GM23338 (cell line): ENCODE data around the gene TNFRSF8. TPM values are rescaled to one million over a fixed set of nuclear protein-coding genes. Genes with fewer than 3 reads are reported as not detected.

ENCODE experiments used
- ATAC-seq: fragments of 200-7000 bp; cut with Tn5 transposase; 3 replicates; pipeline ENCODE4 v1.9.1; 2020
- DNase-seq: peaks from one replicate; pipeline ENCODE4 v3.0.0-alpha.2; 2015; ENCODE audit warnings: low spot score
- H2AFZ ChIP-seq: fragments of 200-600 bp; sonication (generic); 2 replicates; pipeline ENCODE4 v1.8.0; 2016; ENCODE audit warnings: antibody characterized with exemption, mild to moderate bottlenecking, moderate library complexity
- H3F3A ChIP-seq: fragments of 200-600 bp; sonication (generic); replicated peaks from 2 replicates; pipeline ENCODE4 v1.8.0; 2017; ENCODE audit warnings: antibody characterized with exemption, mixed run types, low read depth
- H3K27ac ChIP-seq: fragments of 200-600 bp; sonication (generic); 2 replicates; pipeline ENCODE4 v1.6.1; 2016; ENCODE audit warnings: low read depth
- H3K27me3 ChIP-seq: fragments of 200-600 bp; sonication (generic); 2 replicates; pipeline ENCODE4 v1.8.0; 2016; ENCODE audit warnings: mild to moderate bottlenecking, mixed run types, moderate library complexity; ENCODE audit not compliant: insufficient read depth
- H3K36me3 ChIP-seq: fragments of 200-600 bp; sonication (generic); 2 replicates; pipeline ENCODE4 v1.8.0; 2016; ENCODE audit warnings: mild to moderate bottlenecking; ENCODE audit not compliant: insufficient read depth
- H3K4me1 ChIP-seq: fragments of 200-600 bp; sonication (generic); 2 replicates; pipeline ENCODE4 v1.8.0; 2016; ENCODE audit warnings: mild to moderate bottlenecking, moderate library complexity; ENCODE audit not compliant: insufficient read depth
- H3K4me2 ChIP-seq: fragments of 200-600 bp; sonication (generic); 2 replicates; pipeline ENCODE4 v1.7.1; 2017; ENCODE audit warnings: mixed run types
- H3K4me3 ChIP-seq: fragments of 200-600 bp; sonication (generic); 2 replicates; pipeline ENCODE4 v1.6.1; 2016; ENCODE audit warnings: mixed run types
- H3K79me2 ChIP-seq: fragments of 200-600 bp; sonication (generic); replicated peaks from 2 replicates; pipeline ENCODE4 v1.8.0; 2017; ENCODE audit warnings: mild to moderate bottlenecking; ENCODE audit not compliant: insufficient read depth
- H3K9me2 ChIP-seq: fragments of 200-600 bp; sonication (generic); 2 replicates; pipeline ENCODE4 v1.8.0; 2017; ENCODE audit not compliant: insufficient read depth
- H4K20me1 ChIP-seq: fragments of 200-600 bp; sonication (generic); replicated peaks from 2 replicates; pipeline ENCODE4 v1.8.0; 2017; ENCODE audit warnings: mild to moderate bottlenecking; ENCODE audit not compliant: insufficient read depth
- H3K27ac Mint-ChIP-seq: 2 replicates; pipeline ENCODE4 v1.8.0; 2020; ENCODE audit warnings: inconsistent platforms, mild to moderate bottlenecking, moderate library complexity, mixed read lengths
- H3K27me3 Mint-ChIP-seq: 3 replicates; pipeline ENCODE4 v1.8.0; 2022; ENCODE audit warnings: low read depth, mild to moderate bottlenecking, moderate library complexity, mixed read lengths, inconsistent platforms; ENCODE audit not compliant: insufficient read depth, poor library complexity
- H3K36me3 Mint-ChIP-seq: 3 replicates; pipeline ENCODE4 v1.8.0; 2021; ENCODE audit warnings: low read depth, mild to moderate bottlenecking, inconsistent platforms, moderate library complexity, mixed read lengths
- H3K4me1 Mint-ChIP-seq: 3 replicates; pipeline ENCODE4 v1.8.0; 2020; ENCODE audit warnings: mild to moderate bottlenecking, inconsistent platforms, mixed read lengths
- H3K4me3 Mint-ChIP-seq: 3 replicates; pipeline ENCODE4 v1.8.0; 2021; ENCODE audit warnings: moderate library complexity, mild to moderate bottlenecking, inconsistent platforms, mixed read lengths
- H3K9me3 Mint-ChIP-seq: 3 replicates; pipeline ENCODE4 v1.8.0; 2020; ENCODE audit warnings: moderate library complexity, mild to moderate bottlenecking, inconsistent platforms, mixed read lengths
- CREB1 ChIP-seq: fragments of 250-450 bp; sonication (Bioruptor Pico); IDR thresholded peaks from 2 replicates; pipeline ENCODE4 v1.5.0; 2020; ENCODE audit warnings: low read depth, mild to moderate bottlenecking, moderate library complexity
- EZH2 ChIP-seq: fragments of 200-600 bp; sonication (generic); IDR thresholded peaks from one replicate; pipeline ENCODE4 v1.8.0; 2017; ENCODE audit warnings: antibody characterized with exemption, mild to moderate bottlenecking, low read depth; ENCODE audit not compliant: unreplicated experiment
- EZH2phosphoT487 ChIP-seq: fragments of 200-600 bp; sonication (generic); IDR thresholded peaks from one replicate; pipeline ENCODE4 v1.8.1; 2018; ENCODE audit warnings: antibody characterized with exemption; ENCODE audit not compliant: unreplicated experiment
- JUNB ChIP-seq: IDR thresholded peaks from one replicate; pipeline ENCODE4 v1.6.1; 2016; ENCODE audit warnings: antibody characterized with exemption; ENCODE audit not compliant: unreplicated experiment
- NANOG ChIP-seq: IDR thresholded peaks from 2 replicates; pipeline ENCODE4 v1.6.1; 2016; ENCODE audit warnings: antibody characterized with exemption, borderline replicate concordance
- POLR2AphosphoS5 ChIP-seq: IDR thresholded peaks from 2 replicates; pipeline ENCODE4 v1.6.1; 2016; ENCODE audit warnings: antibody characterized with exemption, low read depth
- STAT1 ChIP-seq: IDR thresholded peaks from one replicate; pipeline ENCODE4 v1.6.1; 2016; ENCODE audit warnings: antibody characterized with exemption; ENCODE audit not compliant: unreplicated experiment
- ZNF114 ChIP-seq: fragments of 250-450 bp; sonication (Bioruptor Pico); IDR thresholded peaks from 2 replicates; pipeline ENCODE4 v1.5.0; 2020; ENCODE audit warnings: mild to moderate bottlenecking, moderate library complexity
- ZNF331 ChIP-seq: fragments of 250-450 bp; sonication (Bioruptor Pico); IDR thresholded peaks from 2 replicates; pipeline ENCODE4 v1.5.0; 2020; ENCODE audit warnings: low read depth, mild to moderate bottlenecking, moderate library complexity
- polyA plus RNA-seq: library from polyadenylated mRNA; unstranded; fragments of >200 nt; fragmentation: Nextera tagmentation; extraction: Ambion mirVana; gene quantifications from 2 replicates; pipeline ENCODE4 v1.2.1, GENCODE V29; 2016
- total RNA-seq: library from RNA; depleted of rRNA; stranded (reverse); fragments of >200 nt; shearing (Covaris generic); gene quantifications from 2 replicates; pipeline ENCODE4 v1.2.3, GENCODE V29; 2014
- TF ChIP-seq, protein P1 (sequence below): IDR thresholded peaks from 2 replicates; pipeline ENCODE4 v1.6.1; 2016; ENCODE audit warnings: antibody characterized with exemption
- TF ChIP-seq, protein P2 (sequence below): fragments of 250-450 bp; sonication (Bioruptor Pico); IDR thresholded peaks from 2 replicates; pipeline ENCODE4 v1.5.0; 2020; ENCODE audit warnings: mild to moderate bottlenecking, moderate library complexity
- TF ChIP-seq, protein P3 (sequence below): IDR thresholded peaks from one replicate; pipeline ENCODE4 v1.6.1; 2018; ENCODE audit warnings: antibody characterized with exemption; ENCODE audit not compliant: unreplicated experiment
- TF ChIP-seq, protein P4 (sequence below), 2 experiments: fragments of 200-600 bp in 1 of 2; sonication (generic) in 1 of 2; conservative IDR thresholded peaks; 2 replicates each; pipeline versions ENCODE4 v1.5.1 to v1.6.1; 2016 to 2017; ENCODE audit warnings: antibody characterized with exemption in 2 of 2, low read depth in 2 of 2, mild to moderate bottlenecking in 2 of 2, moderate library complexity in 1 of 2

Gene TNFRSF8
- total and polyA plus RNA-seq, 2 experiments from 2014 or later: 11.7 to 28.2 TPM

DNA sequence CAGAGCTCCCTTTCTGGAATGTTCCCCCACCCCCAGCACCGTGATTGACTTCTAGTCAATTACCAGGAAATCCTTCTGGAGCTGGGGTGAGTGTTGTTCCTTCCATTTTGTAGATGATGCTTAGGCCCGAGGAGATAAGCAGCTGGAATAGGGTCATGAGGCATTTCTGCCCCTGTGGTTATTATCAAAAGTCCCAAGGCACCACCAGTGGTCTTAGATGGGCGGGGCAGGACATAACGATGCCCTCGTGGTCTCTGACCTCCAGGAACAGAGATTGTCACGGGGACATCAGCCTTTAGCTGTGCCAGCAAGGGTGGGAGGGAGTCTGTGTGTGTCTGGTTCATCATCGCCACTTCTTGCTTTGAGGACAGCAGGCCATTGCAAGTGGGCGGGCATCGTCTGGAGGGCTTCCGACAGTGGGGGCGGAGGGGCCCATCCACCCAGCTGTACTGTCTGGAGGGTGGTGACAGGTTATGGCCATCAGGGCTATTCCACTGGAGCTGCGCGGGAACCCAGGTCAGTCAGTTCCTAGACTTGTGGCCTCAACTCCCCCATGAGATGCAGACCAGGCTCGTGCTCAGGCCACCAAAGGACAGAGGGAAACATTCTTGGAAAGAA is 22.6 kb downstream of the TNFRSF8 start:
- Histone ChIP-seq H3K4me2 (no peak overlapping the region), H3K4me1 (no peaks in the 10 kb centered on the region), H3K27me3 (no peaks in the 10 kb centered on the region), H3K79me2 (peaks cover 4% of the 10 kb centered on the region; the same call in 1 of the 2 replicates), H3K9me2 (no peaks in the 10 kb centered on the region), H3F3A (0 out of 2 replicates have a peak, but pooled peaks cover 3% of the 10 kb centered on the region), H3K36me3 (0 out of 2 replicates have a peak, but pooled peaks cover 4% of the 10 kb centered on the region), H3K4me3 (no peak overlapping the region), H2AFZ (no peak overlapping the region), H3K27ac (no peak overlapping the region), H4K20me1 (no peaks in the 10 kb centered on the region; the same call in 1 of the 2 replicates)
- Mint-ChIP-seq H3K4me1 (peaks cover 8% of the 10 kb centered on the region; the same call in 1 of the 3 replicates), H3K27me3 (peaks cover 16% of the 10 kb centered on the region), H3K4me3 (no peak overlapping the region), H3K36me3 (peaks cover 47% of the 10 kb centered on the region), H3K9me3 (peaks cover 12% of the 10 kb centered on the region), H3K27ac (no peak overlapping the region)
- DNase-seq: no peak
- TF ChIP-seq ZNF114 (CRISPR knock-in tag) (no peak), CREB1 (CRISPR knock-in tag) (no peak), POLR2AphosphoS5 (no peak), EZH2phosphoT487 (no peak), JUNB (no peak), NANOG (no peak), STAT1 (no peak), ZNF331 (CRISPR knock-in tag) (no peak), EZH2 (no peak)
- TF ChIP-seq, protein P1, sequence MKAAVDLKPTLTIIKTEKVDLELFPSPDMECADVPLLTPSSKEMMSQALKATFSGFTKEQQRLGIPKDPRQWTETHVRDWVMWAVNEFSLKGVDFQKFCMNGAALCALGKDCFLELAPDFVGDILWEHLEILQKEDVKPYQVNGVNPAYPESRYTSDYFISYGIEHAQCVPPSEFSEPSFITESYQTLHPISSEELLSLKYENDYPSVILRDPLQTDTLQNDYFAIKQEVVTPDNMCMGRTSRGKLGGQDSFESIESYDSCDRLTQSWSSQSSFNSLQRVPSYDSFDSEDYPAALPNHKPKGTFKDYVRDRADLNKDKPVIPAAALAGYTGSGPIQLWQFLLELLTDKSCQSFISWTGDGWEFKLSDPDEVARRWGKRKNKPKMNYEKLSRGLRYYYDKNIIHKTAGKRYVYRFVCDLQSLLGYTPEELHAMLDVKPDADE: no peak
- TF ChIP-seq, protein P2, sequence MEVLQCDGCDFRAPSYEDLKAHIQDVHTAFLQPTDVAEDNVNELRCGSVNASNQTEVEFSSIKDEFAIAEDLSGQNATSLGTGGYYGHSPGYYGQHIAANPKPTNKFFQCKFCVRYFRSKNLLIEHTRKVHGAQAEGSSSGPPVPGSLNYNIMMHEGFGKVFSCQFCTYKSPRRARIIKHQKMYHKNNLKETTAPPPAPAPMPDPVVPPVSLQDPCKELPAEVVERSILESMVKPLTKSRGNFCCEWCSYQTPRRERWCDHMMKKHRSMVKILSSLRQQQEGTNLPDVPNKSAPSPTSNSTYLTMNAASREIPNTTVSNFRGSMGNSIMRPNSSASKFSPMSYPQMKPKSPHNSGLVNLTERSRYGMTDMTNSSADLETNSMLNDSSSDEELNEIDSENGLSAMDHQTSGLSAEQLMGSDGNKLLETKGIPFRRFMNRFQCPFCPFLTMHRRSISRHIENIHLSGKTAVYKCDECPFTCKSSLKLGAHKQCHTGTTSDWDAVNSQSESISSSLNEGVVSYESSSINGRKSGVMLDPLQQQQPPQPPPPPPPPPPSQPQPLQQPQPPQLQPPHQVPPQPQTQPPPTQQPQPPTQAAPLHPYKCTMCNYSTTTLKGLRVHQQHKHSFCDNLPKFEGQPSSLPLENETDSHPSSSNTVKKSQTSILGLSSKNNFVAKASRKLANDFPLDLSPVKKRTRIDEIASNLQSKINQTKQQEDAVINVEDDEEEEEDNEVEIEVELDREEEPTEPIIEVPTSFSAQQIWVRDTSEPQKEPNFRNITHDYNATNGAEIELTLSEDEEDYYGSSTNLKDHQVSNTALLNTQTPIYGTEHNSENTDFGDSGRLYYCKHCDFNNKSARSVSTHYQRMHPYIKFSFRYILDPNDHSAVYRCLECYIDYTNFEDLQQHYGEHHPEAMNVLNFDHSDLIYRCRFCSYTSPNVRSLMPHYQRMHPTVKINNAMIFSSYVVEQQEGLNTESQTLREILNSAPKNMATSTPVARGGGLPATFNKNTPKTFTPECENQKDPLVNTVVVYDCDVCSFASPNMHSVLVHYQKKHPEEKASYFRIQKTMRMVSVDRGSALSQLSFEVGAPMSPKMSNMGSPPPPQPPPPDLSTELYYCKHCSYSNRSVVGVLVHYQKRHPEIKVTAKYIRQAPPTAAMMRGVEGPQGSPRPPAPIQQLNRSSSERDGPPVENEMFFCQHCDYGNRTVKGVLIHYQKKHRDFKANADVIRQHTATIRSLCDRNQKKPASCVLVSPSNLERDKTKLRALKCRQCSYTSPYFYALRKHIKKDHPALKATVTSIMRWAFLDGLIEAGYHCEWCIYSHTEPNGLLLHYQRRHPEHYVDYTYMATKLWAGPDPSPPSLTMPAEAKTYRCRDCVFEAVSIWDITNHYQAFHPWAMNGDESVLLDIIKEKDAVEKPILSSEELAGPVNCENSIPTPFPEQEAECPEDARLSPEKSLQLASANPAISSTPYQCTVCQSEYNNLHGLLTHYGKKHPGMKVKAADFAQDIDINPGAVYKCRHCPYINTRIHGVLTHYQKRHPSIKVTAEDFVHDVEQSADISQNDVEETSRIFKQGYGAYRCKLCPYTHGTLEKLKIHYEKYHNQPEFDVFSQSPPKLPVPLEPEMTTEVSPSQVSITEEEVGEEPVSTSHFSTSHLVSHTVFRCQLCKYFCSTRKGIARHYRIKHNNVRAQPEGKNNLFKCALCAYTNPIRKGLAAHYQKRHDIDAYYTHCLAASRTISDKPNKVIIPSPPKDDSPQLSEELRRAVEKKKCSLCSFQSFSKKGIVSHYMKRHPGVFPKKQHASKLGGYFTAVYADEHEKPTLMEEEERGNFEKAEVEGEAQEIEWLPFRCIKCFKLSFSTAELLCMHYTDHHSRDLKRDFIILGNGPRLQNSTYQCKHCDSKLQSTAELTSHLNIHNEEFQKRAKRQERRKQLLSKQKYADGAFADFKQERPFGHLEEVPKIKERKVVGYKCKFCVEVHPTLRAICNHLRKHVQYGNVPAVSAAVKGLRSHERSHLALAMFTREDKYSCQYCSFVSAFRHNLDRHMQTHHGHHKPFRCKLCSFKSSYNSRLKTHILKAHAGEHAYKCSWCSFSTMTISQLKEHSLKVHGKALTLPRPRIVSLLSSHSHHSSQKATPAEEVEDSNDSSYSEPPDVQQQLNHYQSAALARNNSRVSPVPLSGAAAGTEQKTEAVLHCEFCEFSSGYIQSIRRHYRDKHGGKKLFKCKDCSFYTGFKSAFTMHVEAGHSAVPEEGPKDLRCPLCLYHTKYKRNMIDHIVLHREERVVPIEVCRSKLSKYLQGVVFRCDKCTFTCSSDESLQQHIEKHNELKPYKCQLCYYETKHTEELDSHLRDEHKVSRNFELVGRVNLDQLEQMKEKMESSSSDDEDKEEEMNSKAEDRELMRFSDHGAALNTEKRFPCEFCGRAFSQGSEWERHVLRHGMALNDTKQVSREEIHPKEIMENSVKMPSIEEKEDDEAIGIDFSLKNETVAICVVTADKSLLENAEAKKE: no peak
- TF ChIP-seq, protein P3, sequence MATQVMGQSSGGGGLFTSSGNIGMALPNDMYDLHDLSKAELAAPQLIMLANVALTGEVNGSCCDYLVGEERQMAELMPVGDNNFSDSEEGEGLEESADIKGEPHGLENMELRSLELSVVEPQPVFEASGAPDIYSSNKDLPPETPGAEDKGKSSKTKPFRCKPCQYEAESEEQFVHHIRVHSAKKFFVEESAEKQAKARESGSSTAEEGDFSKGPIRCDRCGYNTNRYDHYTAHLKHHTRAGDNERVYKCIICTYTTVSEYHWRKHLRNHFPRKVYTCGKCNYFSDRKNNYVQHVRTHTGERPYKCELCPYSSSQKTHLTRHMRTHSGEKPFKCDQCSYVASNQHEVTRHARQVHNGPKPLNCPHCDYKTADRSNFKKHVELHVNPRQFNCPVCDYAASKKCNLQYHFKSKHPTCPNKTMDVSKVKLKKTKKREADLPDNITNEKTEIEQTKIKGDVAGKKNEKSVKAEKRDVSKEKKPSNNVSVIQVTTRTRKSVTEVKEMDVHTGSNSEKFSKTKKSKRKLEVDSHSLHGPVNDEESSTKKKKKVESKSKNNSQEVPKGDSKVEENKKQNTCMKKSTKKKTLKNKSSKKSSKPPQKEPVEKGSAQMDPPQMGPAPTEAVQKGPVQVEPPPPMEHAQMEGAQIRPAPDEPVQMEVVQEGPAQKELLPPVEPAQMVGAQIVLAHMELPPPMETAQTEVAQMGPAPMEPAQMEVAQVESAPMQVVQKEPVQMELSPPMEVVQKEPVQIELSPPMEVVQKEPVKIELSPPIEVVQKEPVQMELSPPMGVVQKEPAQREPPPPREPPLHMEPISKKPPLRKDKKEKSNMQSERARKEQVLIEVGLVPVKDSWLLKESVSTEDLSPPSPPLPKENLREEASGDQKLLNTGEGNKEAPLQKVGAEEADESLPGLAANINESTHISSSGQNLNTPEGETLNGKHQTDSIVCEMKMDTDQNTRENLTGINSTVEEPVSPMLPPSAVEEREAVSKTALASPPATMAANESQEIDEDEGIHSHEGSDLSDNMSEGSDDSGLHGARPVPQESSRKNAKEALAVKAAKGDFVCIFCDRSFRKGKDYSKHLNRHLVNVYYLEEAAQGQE: no peak
- TF ChIP-seq, protein P4, sequence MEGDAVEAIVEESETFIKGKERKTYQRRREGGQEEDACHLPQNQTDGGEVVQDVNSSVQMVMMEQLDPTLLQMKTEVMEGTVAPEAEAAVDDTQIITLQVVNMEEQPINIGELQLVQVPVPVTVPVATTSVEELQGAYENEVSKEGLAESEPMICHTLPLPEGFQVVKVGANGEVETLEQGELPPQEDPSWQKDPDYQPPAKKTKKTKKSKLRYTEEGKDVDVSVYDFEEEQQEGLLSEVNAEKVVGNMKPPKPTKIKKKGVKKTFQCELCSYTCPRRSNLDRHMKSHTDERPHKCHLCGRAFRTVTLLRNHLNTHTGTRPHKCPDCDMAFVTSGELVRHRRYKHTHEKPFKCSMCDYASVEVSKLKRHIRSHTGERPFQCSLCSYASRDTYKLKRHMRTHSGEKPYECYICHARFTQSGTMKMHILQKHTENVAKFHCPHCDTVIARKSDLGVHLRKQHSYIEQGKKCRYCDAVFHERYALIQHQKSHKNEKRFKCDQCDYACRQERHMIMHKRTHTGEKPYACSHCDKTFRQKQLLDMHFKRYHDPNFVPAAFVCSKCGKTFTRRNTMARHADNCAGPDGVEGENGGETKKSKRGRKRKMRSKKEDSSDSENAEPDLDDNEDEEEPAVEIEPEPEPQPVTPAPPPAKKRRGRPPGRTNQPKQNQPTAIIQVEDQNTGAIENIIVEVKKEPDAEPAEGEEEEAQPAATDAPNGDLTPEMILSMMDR (conservative IDR thresholded peaks at IDR 0.05; ENCODE audit: low read depth in 2 of 2): no peak
- no peak for ATAC-seq
